Glomerular visceral epithelial cell (primary cell): ENCODE results near the gene TCP11L2.
"Not testable (repeated sequence)": the region's sequence is repeated elsewhere in the genome, so short reads cannot be mapped to it uniquely, and the experiment has no call there.

Experiments
- DNase-seq: peaks from one replicate; pipeline ENCODE4 v3.0.0-alpha.2; 2016; ENCODE audit errors: extremely low spot score

The TCP11L2 gene

DNA sequence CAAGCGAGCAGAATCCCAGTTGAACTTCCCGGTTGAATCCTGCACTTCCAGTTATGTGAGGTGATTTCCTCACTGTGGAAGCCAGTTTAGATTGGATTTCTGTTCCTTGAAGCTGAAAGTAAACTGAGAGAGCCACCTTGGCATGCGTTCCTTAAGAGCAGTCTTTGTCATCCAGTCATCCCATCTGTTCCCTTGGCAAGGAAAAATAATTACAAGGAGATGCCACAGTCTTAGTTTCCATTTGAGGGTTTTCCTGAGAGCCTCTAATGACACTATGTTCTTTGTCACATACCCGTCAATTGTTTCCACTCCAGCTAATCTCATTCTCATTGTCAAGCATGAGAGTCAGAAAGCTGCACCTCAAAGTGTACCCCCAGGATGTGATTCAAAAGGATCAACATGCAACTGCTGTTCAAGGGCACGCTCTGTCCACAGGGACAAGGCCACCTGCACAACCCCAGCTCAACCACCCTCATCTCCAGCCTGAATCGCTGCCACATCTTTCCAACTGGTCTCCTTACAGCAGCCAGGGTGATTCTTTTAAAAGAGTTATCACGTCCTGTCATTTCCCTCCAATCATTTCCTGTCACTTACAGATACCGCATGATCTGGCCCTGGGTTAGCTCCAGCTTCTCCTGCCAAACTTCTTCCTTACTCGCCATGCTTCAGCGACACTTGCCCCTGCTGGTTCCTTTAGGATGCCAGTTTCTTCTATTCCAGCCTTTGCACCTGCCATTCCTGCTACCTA lies 18.0 kb upstream of the TCP11L2 start:
- DNase-seq, result no peak

DNA sequence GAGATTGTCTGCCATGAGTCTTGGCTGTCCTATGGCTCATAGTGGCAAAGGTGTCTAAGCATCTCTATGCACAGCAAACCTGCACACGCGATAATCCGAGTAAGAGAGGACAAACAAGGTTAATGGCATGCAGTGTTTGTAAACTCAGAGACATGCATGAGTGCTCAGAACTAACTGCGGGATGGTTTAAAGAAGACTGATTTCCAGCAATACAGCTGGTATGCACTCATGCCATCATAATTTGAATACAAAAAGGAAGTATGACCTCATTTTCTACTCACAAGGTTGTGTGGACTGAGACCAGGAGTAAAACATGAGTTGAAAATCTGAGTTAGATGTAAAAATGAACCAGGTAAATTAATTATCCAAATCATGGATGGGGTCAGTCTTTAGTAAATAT lies 16.6 kb upstream of the TCP11L2 start:
- no peak for DNase-seq

DNA sequence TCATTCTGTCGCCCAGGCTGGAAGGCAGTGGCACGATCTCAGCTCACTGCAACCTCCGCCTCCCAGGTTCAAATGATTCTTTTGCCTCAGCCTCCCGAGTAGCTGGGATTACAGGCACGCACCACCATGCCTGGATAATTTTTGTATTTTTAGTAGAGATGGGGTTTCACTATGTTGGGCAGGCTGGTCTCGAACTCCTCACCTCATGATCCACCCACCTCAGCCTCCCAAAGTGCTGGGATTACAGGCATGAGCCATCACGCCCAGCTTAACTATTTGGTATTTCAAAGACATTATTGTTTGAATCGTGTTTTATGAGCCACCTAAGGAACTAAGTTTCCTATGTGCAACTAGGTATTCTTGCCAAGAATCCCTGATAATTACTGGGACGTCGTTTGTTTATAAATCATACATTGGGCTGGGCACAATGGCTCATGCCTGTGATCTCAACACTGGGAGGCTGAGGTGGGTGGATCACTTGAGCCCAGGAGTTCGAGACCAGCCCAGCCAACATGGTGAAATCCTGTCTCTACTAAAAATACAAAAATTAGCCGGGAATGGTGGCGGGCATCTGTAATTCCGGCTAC lies 15.9 kb upstream of the TCP11L2 start:
- not testable (repeated sequence) for DNase-seq

DNA sequence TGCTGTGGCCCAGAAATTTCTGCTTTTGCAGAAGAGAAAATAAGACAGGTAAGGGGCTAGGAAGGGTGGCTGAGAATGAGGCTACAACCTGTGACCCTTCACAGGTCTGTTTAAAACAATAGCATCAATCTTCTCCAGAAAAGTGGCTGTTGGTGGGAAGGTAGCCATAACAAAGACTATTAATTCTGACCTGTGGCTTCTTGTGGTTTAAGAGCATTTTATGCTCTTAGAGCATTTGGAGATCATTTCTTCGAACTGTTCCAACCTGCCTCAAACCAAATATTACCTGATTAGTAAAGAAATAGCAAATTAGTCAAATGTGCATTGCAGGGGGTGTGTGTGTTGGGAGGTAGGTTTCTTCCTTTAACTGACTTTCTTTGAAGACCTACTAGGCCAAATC lies 15.2 kb upstream of the TCP11L2 start:
- no peak for DNase-seq

DNA sequence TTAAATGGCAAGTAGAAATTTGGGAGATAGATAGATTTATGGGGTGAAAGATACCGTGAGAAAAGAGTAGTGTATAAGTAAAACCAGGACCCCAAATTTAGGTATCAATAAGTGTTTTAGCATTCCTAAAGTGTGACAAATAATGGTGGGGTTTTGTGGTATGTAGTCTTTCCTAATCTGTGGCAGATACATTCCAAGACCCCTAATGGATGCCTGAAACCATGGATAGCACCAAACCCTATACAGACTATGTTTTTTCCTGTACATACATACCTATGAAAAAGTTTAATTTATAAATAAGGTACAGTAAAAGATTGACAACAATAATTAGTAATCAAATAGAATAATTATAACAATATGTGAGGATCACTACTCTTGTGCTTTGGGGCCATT lies 14.4 kb upstream of the TCP11L2 start:
- no peak for DNase-seq

DNA sequence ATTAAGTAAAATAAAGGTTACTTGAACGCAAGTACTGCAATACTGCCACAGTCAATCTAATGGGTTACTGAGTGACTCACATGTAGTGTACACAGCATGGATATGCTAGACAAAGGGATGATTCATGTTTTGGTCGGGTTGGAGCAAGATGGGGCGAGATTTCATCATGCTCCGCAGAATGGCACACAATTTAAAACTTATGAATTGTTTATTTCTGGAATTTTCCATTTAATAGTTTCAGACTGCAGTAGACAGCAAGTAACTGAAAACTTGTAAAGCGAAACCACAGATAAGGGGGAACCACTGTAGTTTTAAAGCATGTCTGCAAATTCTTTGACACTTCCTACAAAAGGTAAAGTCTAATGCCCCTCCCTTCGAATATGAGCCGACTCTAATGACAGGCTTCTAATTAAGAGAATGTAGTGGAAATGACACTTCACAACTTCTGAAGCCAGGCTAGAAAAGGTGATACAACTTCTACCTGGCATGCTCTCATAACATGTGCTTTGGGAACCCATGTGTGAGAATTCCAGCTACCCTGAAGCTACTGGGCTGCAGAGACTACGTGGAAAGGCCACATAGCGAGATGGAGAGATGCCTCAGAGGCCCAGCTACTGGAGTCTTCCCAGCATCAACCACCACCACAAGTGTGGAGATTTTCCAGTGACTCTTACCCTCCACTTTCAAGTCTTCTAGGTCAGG lies 13.9 kb upstream of the TCP11L2 start:
- peak; percentile 65 for DNase-seq

DNA sequence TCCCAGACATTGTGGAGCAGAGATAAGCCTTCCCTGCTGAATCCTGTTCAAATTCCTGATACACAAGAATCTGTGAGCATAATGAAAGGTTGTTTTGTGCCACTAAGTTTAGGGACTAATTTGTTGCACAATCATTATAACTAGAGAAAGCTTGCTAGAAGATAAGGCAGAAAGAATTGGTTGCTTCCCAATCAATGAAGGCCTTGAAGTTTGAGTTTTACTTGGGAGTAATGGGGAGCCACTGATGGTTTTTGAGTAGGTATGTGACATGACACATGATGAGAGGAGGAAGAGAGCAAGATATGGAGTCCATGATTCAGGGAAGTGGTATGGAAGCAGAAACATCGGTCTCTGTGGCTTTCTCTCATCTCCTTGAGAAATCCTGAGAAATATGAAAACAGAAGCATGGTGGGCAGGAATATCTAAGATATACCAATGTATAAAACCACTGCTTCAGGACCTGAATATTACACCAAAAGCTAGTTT lies 13.3 kb upstream of the TCP11L2 start:
- no peak for DNase-seq

DNA sequence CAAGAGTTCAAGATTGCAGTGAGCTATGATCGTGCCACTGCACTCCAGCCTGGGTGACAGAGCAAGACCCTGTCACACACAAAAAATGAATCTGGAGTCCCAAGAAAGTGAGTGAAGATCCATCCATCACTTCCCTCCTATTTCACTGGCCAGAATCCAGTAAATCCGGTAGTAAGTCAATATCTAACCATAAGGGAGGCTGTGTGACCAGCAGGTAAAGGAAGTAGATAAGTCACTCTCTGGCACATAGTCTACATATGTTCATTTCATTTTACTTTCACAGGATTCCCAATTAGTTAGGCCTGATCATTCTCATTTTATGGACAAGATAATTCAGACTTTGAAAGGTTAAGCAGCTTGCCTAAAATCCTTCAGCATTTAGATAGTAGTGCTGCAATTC lies 11.9 kb upstream of the TCP11L2 start:
- DNase-seq, result no peak

DNA sequence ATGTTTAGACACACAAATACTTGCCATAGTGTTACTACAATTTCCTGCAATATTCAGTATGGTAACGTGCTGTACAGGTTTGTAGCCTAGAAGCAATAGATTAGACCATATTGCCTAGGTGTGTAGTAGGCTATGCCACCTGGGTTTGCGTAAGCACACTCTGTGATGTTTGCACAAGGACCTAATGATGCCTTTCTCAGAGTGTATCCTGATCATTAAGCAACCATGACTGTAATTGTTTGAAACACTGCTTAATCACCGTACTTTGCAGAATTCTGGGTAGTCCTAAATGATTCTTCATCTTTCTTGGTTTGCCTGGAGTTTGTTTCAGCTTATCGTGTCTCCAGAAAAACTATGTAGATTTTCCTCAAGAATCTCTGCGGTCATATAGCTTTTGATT lies 11.2 kb upstream of the TCP11L2 start:
- no peak for DNase-seq

DNA sequence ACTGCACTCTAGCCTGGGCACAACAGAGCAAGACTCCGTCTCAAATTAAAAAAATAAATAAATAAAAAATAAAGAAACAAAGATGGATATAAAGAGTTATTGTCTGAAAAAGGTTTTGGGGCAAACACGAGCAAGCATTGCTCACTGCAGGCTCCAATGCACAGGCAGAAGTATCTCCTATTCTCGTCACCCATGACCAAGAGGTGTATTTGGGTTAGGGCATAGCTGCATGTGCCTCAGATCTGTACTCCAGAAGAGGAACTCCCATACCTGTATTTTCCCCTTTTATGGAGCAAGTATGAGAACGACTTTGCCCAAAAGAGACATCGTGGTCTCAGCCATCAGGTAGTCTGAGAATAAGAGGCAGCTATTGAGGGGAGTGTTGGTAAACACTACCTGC lies 10.2 kb upstream of the TCP11L2 start:
- no peak for DNase-seq

DNA sequence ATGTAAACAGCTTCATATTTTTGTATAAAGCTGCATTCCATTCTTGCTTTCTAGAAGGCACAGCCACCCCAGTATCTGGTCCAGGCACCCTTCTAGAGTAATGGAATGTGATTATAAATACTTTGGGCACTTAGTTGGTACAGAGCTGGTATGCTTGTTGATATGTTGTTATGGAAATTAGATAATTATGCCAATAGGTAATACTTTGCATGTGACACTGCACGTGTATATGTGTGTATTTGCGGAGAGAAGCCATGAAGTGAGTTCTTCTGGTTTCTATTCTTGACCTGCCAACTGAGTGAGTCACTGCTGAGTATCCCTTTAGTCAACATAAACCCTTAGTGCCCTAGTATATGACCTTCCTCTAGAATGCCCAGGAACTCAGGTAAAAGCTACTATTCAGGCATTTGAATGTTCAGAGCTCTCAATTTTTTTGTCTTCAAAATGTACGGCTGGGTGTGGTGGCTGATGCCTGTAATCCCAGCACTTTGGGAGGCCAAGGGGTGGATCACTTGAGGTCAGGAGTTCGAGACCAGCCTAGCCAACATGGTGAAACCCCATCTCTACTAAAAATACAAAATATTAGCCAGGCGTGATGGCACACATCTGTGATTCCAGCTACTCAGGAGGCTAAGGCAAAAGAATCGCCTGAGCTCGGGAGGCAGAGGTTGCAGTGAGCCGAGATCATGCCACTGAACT lies 6.2 kb upstream of the TCP11L2 start:
- peak; percentile 36 for DNase-seq

DNA sequence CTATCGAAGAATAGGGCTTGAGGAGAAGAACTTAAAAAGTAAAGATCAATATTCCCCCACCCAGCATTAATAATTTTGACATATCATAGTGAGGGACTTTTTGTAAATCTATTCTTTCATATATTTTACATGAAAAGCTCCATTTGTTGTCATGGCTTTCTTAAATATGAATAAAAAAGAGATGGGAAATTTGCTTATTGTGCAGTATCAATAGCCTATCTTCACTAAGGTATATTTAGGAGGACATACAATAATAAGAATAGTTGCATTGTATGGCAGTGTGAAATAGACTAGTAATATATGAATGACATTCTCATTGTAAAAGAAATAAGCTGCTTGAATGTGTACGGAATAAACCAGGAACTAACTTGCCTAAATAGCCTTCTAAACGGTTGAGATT lies 5.5 kb upstream of the TCP11L2 start:
- DNase-seq, result no peak

DNA sequence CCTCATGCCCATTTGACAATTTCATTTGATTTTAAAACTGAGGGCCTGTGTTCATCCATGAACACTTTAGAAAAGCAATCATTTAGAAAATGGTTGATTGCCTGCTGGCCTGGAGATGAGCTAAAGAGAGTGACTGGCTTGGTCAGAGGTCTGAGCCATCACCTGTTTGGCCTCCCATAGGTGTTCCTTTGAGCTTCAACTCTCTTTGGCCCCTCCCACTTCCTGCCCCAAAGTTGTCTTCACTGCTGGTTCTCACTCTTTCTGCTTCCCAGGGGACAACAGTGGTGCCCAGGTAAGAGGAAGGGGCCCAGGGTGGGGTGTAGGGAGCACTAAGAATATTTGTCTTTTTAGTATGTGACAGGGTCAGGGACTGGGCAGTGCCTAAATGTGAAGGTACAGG lies 4.9 kb upstream of the TCP11L2 start:
- no peak for DNase-seq

DNA sequence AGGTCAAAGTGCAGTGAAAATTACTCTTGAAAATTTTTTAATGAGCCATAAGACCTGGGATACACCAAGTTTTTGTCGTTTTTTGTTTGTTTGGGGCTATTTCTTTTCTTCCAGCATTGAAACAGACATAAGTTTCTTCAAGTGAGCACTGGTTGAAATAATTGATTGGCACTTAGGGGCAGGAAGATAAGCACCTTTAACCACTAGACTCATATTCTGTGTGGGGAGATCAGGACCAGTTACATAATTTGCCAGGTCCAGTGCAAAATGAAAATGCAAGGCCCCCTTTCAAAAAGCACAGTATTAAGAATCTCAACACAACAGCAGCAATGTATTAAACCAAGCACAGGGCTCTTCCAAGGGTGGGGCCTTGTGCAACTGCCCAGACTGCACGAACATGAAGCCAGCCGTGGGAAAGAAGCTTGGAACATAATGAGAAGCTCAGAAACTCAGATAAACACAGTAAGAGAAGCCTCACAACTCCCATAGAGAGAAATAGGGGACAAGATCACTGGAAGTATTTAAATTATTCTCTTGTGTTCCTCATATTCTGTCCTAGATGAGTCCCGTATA lies 3.2 kb upstream of the TCP11L2 start:
- DNase-seq, result no peak

DNA sequence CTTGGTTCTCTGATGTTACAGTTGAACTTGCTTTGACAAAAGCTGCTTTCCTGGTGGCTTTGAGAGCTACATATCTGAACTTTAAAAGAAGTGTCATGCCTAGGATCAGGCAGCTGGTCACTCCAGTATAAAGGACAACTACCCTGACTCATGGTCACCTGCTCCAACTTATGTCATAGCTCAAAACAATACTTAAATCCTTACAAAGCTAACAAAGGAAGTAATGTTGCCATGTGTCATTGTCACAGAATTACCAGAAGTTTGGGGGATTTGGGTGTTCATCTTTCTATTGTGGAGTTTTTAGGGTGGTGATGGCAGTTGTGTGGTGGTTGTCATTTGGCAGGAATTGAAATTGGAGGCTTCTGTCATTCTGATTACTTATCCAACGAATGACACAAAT lies 1.8 kb upstream of the TCP11L2 start:
- no peak for DNase-seq

DNA sequence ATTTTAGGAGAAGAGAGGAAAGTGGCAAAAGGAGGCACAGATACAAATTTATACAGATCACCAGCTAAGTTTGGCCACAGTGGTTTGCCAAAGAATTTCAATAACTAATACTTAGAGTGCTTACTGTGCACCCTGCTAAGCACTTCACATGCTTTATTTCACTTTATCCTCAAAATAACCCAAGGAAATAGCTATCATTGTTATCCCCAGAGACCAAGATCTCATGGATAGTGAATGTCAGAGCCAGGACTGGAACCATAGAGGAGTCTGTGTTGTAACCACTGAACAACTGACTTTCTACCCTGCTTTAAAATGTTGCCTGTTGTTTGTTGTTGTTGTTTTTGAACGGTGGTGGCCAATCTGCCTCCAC lies 1.3 kb upstream of the TCP11L2 start:
- DNase-seq, result no peak

DNA sequence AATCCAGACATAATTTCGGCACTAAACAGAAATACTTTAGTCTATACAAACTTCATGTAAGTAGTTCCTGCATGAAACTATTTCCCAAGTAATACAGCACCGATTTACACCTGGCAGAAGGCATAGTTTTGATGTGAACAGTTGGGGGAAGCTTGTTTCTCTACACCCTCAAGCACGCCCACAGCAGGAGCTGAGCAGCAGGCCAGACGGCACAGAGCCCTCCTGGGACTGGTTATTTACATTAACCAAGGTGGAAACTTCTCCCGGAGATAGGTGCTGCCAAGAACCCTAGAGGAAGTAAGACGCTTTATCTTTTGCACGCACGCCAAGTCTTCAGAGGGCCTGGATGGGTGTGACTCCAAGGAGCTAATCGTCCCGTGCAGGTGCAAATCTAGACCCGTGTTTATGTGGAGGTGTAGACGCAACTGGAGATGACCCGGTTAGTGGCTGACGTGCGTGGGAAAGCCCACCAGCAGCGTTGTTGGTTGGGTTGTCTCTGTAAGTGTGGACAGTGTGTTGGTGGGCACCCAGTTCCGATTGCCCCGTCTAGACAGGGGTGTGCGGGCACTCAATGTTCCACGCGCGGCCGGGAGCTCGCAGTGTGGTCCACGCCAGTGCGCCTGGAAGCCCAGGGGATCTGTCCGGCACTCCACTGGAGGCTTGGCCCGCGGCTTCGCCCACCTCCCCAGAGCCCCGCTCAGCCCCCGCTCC lies 767 bp upstream of the TCP11L2 start:
- peak; percentile 43 for DNase-seq

DNA sequence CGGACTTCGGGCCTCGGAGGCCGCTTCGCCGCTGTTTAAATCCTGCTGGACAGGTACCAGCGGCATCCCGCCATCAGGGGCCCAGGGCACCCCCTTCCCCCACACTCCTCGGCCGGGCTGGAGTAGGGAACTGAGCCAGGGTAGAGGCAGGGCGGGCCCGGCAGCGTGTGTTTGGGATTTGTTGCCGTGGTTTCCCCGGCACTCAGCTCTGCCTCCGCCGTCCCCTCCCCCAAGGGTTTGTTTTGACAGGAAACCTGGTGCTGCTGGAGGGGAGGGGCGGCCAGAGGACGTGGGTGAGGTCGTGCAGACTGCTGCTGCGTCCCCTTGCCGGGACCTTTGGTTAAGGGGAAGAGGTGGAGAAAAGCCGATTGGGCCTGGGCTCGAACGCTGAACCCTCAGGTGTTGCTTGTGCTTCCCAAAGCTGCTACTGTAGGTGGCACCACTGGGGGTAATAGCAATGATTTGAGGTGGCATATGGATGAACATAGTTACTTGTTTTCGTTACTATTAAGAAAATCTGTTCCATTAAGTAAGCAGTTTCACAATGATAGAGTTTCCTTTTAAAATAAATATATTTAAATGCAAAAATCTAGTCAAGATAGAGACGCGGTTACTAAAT lies 778 bp downstream of the TCP11L2 start:
- peak; percentile 63 for DNase-seq

DNA sequence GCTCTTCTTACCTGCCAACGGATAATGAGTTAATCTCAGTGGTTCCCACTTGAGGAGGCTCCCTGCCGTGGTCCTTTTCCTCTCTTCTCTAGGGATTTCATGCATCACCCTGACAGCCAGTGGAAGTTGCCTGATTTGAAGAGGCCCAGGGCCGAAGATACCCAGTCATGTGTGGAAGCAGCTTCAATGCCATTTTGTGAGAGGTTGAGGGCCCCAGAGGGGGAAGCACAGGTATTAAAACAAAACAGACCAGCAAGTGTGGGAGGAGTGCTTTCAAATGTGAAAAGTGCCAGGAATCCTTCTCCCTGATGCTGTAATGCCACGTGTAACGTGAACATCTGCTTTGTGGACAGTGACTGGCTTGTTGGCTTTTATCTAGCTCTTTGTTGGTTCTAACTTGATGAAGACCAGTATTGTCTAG lies 1.5 kb downstream of the TCP11L2 start:
- DNase-seq, result no peak

DNA sequence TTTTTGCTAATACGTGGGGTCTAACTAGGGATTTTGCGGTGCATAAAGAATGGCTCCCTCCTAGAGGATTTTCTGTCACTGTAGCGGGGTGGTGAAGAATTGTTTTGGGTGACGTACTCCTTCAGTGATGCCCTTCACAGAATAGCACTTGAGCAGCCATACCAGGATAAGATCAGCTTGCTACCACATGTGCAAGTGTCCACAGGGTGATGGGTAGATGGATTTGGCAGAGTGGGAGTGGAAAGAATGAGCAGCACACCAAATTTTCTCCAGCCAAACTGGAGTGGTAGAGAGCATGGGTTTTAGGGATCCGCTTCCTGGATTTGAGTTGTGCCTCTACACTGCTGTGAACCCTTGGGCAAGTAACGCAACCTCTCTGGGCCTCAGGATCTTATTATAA lies 2.3 kb downstream of the TCP11L2 start:
- DNase-seq, result no peak

DNA sequence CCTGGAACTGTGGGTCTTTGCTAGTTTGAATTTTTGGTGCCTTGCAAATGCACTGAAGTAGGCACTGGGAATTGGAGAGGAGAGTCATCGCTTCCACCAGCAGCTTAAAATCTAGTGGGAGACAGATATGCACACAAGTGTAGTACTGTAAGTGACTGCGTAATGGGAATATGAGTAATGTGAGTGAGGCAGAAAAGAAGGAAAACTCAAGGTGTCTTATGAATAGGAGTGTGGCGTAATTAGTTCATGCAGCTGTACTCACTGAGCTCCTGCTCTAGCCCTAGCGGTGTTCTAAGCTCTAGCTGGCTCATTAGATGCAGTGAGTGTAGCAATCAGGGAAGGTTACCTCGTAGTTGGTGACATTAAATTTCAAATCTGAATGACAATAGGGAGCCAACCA lies 2.8 kb downstream of the TCP11L2 start:
- DNase-seq, result no peak
